ENCODE measurements around the gene ZMIZ1.

The ZMIZ1 gene

DNA sequence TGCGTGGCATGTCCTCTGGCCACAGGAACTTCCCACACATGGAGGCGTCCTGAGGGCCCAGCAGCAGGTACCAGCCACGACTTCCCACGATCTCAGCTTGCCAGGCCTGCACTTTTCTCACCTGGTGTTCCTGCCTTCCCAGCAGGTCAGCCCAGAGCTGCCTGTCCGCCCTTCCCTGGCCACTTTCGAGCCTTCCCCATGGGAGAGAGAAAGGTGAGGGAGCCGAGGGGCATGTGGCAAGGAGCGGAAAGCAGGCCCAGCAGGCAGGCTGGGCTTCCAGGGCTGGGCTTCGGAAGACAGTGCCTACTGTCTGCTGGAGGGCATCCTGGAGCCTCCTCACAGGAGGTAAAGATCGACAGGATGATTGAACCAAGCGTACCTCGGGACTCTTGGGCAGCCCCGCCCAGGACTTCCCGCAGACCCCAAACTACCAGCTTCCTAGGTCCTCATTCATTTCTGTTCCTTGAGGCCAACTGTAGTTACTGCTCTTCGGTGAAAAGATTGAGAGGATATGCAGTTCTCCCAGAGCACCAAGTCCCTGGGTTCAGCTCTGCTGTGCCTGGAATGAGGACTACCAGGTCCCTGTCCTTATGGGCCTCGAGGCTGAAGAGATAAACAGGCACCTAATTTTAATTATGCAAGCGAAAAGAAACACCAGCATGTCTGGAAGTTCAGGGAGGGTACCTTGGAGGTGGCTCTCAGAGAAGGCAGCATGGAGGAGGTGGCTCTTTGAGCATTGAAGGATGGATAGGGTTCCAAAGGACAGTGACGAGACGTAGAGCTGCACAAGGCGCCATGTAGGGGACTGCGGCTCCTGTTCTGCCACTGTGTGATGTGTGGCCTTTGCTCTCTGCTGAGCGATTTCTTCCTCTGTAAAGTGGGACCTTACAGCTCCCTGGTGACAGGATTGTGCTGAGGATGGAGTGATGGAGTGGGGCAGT is 87.8 kb downstream of the ZMIZ1 start:
- DNase-seq: no peak

DNA sequence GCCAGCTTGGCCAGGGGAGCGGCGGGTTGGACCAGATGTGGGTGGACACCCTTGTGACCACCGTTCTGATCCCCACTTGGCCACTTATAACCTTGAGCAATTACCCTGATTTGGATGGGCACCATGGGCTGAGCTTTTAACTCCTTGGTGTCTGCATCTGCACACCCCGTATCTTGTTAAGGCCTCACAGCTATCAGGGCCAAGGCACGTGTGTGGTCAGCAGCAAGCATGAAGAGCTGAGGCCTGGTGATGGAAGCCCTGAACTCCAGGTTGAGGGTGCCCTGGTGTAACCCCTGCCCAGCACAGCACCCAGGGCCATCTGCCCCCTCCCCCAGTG is 89.2 kb downstream of the ZMIZ1 start:
- no peak for DNase-seq

GRCh38 chr10:79158402-79159097 is 89.8 kb downstream of the ZMIZ1 start:
- no peak for DNase-seq

DNA sequence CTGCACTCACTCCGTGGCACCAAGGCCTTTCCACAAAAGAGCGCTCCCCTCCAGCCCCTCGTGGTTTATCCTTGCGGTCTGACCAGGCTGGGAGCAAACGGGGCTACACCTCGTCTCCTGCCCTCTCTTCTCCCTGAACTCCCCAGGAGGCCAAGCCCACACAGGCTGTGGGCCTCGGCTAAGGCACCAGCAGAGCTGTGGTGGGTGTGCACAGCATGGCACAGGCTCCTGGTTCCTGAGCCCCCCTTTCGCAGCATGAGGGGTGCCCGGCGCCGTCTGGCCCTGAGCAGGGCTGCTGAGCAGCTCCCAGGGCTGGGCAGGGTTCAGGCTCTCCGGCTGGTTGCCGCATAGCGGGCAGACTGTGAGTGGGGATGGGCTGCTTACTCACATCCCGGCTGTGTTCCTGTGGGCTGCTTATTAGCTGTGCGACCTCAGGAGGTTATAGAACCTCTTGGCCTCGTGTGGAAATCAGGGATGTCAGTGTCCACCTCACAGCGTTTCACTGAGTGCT is 90.4 kb downstream of the ZMIZ1 start:
- DNase-seq: peak; percentile 74

DNA sequence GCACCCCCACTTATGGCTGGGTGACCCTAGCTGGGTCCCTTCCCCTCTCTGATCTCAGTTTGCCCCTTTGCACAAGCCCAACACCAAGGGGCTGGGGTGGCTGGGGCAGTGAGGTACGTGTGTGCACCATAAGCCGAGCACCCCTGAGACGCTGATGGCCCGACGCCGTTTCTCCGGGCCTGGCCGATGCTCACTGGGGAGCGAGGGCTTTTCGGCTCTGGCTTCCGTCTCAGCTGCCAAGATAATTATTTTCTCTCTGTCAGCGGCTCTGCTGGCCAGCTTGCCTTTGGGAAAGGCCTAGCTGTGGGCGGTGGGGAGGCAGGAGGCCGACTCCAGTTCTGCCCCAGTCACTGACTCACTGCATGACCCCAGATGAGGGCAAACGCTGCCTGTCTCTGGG is 91.0 kb downstream of the ZMIZ1 start:
- peak; percentile 45 for DNase-seq

- DNase-seq: no peak
Measured at GRCh38 chr10:79160191-79160590, 91.4 kb downstream of the ZMIZ1 start.

GRCh38 chr10:79161557-79161956 is 92.8 kb downstream of the ZMIZ1 start:
- no peak for DNase-seq

- DNase-seq: no peak
Measured at GRCh38 chr10:79162022-79162421, 93.3 kb downstream of the ZMIZ1 start.

- DNase-seq: peak; percentile 53
Measured at GRCh38 chr10:79162861-79163665, 94.3 kb downstream of the ZMIZ1 start.

- DNase-seq: no peak
Measured at GRCh38 chr10:79163666-79163975, 94.9 kb downstream of the ZMIZ1 start.

DNA sequence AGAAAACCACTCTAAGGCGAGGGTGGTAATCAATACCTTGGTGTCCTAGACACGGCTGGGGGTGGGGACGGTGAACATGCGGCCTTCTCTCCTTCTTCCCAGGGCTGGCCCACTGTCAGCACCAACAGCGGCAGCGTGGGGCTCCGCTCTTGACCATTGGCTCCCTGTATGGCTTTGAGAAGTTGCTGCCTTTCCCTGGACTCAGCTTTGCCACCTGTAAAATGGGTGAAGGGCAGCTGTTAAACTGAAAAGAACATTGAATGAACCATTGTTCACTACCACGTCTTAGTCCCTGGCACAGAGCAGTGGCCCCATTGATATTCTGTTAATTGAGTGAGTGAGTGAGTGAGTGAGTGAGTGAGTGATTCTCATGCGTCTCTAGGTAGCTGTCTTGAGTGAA is 95.3 kb downstream of the ZMIZ1 start:
- no peak for DNase-seq

- DNase-seq: no peak
Measured at GRCh38 chr10:79165070-79165778, 96.5 kb downstream of the ZMIZ1 start.

DNA sequence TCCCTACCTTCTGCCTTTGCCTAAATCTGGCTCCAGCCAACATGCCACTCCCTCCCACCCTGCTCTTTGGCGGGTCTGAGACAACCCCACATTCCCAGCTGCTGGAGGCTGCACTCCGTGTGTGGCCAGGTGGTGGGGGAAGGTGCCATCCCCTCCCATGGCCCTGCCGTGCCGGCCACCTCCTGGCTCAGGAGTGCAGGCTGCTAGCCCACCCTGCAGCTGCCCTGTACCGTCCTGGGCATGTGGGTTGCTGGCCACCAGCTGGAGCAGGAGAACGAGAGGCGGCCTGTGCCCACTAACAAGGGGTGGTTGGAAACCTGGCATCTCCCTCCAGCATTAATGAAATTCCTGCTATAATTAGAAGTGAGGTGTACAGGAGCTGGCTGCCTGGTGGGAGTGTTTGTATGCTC is 97.6 kb downstream of the ZMIZ1 start:
- DNase-seq: no peak

DNA sequence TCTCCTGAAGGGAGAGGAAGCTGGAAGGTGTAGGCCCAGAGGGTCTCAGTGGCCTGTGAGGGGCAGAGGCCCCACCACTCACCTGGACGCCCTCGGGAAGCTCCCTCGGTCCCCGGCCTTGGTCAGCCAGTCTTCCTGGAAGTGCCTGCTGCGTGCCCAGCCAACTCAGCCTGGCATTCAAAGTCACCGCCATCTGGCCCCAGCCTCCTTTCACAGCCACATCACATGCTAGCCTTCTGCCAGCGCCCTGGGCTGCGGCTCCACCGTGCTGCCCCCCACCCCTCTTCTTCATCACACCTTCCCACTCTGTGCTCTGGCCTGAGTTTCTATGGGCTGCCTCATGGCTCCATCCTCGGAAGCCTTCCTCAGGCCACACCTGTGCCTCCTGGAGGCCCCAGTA is 98.0 kb downstream of the ZMIZ1 start:
- no peak for DNase-seq

- no peak for DNase-seq
Measured at GRCh38 chr10:79167537-79167936, 98.8 kb downstream of the ZMIZ1 start.

GRCh38 chr10:79168210-79168609 is 99.4 kb downstream of the ZMIZ1 start:
- DNase-seq: no peak

GRCh38 chr10:79170226-79170752 is 101.5 kb downstream of the ZMIZ1 start:
- no peak for DNase-seq

- DNase-seq: no peak
Measured at GRCh38 chr10:79170993-79171392, 102.2 kb downstream of the ZMIZ1 start.

GRCh38 chr10:79171504-79171903 is 102.7 kb downstream of the ZMIZ1 start:
- DNase-seq: no peak

- DNase-seq: no peak
Measured at GRCh38 chr10:79172881-79173280, 104.1 kb downstream of the ZMIZ1 start.

DNA sequence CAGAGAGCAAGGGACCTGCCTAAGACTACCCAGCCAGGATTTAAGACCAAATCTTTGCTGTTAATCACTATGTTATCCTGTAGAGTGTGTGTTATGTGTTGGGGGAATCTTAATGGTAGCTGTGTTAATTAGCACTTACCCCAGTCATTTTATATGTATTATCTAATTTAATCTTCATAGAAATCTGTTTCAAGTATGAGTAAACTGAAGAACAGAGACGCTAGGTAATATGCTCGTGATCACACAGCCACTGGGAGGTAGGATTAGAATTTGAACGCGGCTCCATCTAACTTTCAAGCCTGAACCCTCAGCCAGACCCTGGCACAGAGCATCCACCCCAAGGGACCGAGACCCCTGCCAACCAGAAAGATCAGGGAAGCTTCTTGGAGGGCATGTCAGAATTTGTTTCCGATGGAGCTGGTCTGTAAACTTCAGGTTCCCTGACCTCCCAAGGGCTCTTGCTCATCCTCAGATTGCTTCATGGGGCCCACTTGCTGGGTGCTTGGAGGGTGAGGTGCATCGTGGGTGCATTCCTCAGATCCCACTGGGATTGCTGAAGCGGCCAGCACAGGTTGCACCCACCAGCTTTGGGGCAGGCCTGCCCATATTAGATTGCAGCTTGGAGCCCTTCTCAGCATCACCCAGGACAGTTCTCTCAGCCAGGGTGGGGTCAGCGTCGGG is 105.0 kb downstream of the ZMIZ1 start:
- DNase-seq: no peak

DNA sequence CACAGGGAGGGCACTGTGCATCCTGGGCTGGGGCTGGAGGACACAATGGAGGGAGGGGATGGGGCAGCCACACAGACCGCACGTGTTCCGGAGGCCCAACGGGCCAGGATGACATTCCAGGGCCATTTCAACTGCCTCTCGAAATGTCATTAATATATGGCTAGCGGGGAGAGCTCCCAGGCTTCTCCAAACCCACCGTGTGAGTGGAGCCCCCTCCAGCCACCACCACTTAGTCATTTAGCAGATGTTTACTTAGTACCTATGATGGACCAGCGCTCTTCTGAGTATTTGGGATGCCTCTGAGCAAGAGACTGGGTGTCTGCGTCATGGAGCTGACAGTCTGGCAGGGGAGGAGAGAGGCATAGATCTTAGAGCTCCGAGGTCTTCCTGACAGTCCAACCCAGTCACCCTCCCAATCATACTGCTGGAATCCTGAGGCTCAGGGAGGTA is 107.3 kb downstream of the ZMIZ1 start:
- DNase-seq: no peak

Data from fibroblast of skin of scalp (primary cell).